HUDEP-2 (cell line): ENCODE measurements around the gene BTBD9.

ENCODE experiments used
- DNase-seq, 76 experiments: peaks; one replicate each; lab custom pipeline; 2025; ENCODE audit not compliant: unreplicated experiment in 76 of 76; lab: John Stamatoyannopoulos, UW

Gene BTBD9

DNA sequence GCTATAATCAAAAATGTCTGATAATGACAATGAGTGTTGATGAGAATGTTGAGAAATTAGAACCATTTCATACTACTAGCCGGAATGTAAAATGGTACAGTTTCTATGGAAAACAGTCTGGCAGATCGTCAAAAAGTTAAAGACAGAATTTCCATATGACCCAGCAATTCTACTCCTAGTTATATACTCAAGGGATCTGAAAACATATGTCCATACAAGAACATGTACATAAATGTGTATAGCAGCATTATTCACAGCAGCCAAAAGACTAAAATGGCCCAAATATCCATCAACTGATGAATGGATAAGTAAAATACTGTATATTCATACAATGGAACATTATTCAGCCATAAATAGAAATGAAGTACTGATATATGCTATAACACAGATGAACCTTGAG lies 236.2 kb downstream of the BTBD9 start:
- no peak for DNase-seq

DNA sequence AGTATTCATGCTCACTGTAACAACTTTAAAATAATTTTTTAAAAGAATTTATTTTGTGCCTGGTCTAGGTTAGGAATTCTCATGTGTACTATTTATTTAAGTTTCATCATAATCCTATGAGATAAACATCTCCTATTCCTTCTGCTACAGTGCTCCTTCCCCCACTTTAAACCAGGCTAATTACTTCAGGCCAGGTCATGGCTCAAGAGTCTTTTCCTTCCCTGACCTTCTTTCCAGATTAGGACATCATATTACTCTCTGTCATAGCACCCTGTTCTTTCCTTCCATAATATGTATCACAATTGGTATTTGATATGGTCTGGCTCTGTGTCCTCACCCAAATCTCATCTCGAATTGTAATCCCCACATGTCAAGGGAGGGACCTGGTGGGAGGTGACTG lies 239.0 kb downstream of the BTBD9 start:
- DNase-seq, result no peak

DNA sequence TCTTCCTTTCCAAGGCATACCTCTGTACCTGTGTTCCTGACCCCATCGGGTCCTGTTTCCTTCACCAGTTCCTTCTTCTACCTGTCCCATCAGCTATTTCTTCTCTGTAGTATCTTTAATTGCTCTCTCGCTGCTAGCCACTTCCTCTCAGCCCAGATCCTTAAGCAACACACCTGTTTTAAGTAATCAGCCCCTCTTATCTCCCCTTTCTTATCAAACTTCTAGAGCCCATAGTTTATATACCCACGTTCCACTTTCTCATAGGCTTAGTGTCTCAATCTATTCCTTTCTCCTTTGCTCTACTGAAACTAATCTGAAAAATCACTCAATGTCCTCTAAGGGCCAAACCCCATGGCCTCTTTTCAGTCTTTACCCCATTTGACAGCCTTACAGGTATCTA lies 239.6 kb downstream of the BTBD9 start:
- no peak for DNase-seq

DNA sequence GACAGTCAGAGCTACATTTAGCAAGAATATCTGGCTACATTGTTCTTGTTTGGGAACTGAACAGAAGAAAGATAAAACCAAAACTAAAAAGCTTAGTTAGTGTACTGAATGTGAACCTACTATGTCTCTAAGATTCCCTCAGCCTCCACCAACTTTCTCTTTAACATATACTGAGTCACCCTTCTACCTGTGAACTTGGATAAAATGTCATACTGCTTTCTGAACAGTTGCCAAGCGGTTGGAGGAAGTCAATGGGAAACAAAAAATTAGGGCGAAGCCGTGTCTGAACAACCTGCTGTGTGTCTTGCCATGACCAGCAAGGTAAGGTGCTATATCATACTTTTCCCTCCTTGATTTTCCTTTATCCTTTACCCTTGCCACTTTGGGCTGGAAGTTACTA lies 243.5 kb downstream of the BTBD9 start:
- DNase-seq, result no peak

DNA sequence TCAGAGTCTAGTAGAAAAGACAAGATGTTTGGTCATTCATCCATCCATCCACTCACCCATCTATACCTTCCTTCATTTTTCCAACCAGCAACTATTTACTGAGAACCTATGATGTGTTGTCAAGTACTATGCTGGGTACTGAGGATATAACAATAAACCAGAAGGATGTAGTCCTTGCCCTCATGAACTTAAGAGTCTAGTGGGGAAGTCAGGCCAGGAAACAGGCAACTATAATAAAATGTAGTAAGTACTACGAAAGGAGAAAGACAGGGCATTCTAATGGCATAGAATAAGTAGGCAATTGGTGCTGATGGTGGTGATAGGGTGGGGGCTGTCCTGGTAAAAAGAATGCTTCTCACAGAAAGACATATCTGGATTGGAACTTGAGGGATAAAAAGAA lies 245.7 kb downstream of the BTBD9 start:
- DNase-seq, result no peak

DNA sequence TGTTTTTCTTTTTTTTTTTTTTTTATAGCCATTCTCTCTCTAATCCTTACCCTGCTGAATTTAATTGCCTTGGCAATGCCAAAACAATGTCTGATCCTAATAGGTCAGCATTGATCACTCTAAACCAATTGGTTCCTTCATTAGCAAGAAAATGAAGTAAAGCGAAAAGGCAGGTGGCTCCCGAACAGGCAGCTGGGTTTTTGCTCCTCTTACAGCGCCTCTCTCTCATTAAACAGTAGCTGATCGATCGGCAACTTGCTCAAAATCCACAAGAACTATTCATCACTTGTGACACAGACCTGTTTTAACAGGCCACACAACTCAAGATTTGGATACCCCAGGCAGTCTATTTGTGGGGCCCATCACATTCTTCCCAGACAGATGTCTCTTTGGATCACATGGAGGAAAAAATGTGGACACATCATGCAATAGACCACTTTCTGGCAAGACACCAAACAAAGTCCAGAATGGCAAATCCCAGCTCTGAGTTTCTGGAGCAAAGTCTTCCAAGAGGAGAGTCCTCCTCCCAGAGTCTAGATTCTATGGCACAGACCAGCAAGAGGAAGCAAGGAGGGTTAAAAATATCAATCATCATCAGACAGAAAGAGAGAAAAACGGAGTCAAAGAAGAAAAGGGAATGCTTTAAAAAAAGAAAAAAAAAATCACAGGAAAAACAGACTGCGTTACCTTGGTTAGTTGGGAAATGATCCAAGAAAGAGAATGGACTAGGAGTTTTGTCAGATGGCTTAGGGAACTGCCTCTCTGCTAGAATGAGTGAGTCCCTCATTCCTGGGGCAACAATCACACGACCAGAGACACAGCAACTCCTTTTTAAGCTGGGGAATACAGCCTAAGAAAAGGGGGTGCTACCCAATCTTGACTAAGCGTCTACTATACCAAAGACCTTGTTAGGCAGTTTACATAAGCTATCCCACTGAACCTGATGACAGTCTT lies 247.8 kb downstream of the BTBD9 start:
- no peak for DNase-seq

DNA sequence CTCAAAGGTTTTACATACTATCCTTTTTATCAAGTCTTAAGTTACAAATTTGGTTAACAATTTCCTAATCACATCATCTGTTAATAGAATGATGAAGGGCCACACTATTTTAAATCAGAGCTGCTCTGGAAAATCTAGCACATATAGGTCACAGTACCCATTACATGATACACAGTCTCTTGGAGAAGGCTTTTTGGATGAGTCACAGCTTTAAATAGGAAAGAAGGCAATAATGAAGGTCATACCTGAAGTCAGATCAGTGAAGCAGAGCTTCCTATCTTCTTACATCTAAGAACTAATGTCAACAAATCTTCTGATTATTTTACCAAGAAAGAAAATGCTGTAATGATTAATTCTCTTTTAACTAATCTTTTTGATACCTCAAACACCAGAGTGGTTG lies 248.5 kb downstream of the BTBD9 start:
- DNase-seq, result no peak

DNA sequence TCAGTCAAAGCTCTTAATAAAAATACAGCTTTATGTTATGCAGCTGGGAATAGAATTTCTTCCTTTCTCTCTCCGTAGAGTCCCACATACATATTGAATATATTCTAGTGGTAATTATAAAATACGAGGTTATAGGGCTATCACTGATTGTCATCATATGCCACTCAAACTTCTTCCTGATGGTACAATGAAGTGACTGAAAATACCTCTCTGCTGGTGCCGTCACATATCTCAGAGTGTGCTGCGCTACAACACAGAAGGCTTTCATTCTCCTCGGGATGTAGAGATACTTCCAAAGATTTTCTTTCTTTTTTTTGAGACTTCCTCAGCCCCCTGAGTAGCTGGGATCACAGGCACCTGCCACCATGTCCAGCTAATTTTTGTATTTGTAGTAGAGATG lies 249.9 kb downstream of the BTBD9 start:
- DNase-seq, result no peak

DNA sequence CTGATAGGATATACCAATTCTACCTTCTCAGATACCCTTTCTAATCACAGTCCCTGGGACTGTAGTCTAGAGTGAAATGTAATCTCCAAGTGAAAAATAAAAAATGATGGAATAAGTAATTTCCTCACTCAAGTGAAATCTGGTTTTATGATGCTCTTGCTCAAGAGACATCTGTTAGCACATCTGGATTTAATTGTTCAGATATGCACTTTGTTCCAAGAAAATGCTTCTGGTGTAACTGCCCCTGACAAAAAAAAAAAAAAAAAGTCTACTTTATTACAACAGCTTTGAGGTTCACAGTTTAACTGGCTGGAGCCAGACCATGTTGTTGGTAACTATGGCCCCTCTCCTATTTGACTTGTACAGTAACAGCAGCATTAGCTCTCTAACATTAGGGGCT lies 251.8 kb downstream of the BTBD9 start:
- no peak for DNase-seq

DNA sequence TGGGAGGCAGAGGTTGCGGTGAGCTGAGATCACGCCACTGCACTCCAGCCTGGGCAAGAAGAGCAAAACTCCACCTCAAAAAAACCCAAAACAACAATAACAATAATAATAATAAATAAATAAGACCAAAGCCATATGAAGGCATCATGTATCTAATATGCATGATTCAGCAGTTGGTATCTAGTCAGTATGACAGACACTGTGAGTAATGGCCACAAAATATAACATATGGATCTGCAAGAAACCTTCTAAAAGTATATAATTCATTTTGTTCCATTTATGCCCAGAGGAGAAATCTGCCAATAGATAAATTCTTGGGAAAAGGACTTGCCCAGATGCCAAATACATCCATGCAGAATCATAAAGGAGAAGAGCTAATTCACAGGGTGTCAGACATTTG lies 252.3 kb downstream of the BTBD9 start:
- DNase-seq, result no peak

DNA sequence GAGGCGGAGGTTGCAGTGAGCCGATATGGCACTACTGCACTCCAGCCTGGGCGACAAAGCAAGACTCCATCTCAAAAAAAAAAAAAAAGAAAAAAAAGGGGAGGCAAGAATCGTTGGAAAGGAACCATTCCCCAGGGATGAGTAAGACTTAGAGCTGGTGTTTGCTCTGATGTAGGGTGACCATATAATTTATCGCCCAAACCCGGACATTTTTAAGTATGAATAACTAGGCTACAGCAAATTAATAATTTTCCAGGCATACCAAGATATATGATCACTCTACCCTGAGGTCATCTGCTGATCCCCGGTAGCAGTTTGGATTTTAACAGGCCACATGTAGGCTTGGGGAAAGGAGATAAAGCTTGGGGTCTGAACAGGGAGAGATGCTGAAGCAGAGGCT lies 260.9 kb downstream of the BTBD9 start:
- DNase-seq, result no peak

DNA sequence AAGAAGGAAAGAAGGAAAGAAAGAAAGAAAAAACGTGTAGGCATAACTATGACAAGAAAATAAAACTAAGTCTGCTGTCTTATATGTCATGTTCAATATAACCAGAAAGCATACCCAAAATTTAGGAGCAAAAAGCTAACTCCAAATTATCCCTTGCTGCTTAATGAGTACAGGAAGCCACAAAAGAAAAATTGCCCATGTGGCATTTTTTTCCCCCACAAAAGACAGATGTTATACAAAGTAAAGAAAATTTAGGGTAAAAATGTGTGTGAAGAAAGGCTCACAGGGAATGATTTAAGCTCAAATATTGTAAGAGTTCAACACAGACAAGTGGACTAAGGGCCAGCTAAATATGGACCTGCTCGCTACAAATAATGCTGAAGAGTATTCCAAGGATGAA lies 263.8 kb downstream of the BTBD9 start:
- DNase-seq, result no peak

DNA sequence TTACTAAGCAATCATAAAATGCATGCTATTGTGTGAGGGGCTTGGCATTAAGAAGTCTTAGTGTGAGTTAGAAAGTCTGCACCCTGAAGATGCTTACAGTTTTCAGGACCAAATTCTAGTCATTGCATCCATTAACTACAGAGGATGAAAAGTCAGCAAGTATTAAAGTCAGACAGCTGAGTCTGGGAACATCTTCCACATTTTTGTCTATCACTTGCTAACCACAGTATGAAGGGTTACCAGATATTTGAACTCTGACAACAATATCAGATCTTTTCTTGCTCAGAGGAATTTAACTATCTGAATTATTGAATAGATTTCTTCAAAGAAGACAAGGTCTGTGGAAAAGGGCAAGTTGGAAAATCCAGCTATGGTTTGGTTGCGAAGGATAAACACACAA lies 264.4 kb downstream of the BTBD9 start:
- DNase-seq, result no peak

DNA sequence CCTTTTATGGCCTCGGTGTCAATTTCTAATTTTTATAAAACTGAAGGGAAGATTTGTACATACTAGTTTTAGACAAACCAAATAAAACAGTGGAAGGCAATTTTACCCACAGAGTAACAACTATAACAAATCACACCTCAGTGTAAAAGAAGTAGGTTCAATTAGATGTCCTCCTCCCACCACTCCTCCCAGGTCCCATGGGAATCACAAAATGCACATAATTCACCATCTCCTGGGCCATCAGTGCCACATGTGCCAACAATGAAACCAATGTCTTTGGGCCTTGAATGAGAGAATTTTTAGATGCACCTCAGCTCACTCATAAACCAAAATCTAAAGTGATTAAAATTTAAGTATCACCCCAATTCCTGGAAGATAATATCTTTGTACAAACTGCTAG lies 267.8 kb downstream of the BTBD9 start:
- DNase-seq, result no peak

DNA sequence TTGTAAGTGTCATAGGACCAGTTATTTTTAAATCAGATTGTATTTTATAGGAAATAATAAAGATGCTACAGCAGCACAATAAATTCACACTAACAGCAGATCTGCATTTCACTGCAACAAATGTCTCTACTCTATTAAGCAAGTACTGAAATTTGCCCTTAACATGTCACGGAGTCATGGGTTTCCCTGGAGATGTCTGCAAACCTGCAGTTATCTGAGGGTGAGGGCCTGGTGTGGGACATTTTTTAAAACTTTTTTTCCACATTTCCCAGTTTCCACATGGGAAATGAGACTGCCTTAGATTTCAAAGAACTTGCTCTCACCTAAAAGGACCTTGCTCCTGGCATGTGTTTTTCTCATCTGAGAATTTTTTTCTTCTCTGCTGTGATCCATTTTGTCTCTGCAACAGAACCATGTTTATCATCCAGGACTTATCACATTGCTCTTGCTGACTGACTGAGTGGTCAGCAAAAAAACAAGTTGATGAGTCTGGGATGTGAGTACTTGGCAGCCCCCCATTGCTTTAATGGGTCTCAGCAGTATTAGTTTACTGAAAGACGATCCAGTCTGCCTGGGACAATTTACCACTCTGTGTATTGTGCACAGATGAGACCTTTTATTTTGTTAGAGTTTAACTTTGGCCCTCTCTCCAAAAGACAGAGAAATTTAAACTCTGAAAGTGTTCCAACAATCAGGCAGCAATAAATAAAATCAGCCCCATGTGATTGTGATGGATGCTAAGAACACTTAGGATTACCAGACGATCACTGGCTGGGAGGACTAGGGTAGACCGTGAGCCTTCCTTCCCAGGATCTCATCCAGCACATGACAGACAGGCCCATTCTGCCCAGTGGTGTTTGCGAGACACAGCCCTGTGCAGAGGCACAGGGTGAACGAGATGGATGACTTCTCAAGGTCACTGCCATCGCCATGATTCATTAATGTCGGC lies 268.8 kb downstream of the BTBD9 start:
- DNase-seq, result no peak

DNA sequence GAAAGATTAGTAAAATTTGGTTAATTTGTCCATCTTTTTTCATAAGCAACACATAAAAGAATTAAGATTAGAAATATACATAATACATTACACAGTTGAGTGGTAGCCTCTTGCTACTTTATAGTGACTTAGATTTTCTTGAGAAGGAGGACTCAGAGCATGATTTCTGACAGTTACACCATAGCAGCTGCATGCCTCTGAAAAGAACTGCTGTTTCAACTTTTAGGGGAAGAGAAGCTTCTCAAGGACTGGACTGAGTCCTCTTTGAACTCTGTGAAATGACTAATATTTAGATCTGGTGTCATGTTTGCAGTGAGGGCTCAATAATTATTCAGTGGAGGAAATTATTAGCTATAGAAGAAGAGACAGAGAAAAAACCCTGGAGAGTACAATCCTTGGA lies 272.5 kb downstream of the BTBD9 start:
- no peak for DNase-seq

DNA sequence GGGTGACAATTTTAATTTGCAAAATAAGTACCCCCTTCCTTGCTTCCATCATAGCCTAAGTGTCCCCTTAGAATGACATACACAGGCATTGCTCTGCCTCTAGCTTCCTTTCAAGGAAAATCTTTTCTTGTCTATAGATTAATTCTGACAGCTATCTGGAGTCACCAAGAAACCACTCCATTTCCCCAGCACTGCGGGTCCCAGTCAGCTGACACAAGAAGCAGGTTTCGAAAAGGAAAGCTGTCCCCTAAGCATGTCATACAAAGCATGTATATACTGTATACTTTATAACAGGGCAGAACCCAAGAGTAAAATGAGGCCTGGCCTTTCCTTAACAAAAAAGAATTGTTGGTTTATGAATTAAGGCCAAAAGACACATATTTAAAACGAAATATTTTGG lies 273.5 kb downstream of the BTBD9 start:
- no peak for DNase-seq

DNA sequence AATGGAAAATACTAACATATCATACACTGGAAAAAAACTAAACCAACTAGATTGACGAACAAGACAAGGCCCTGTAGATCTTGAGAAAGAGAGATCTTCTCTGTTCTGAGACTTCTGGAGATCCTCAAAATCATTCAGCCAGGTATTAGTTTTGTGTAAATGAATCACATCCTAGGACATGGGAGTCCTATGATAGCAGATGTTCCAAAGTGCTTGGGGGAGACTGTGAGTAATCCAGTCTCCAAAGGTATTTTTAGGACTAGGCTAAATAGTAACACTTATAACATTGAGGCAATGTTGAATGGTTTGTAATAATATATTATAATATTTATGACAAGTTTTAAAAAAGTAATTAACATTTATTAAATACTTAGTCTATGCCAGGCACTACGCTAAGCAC lies 275.0 kb downstream of the BTBD9 start:
- no peak for DNase-seq

DNA sequence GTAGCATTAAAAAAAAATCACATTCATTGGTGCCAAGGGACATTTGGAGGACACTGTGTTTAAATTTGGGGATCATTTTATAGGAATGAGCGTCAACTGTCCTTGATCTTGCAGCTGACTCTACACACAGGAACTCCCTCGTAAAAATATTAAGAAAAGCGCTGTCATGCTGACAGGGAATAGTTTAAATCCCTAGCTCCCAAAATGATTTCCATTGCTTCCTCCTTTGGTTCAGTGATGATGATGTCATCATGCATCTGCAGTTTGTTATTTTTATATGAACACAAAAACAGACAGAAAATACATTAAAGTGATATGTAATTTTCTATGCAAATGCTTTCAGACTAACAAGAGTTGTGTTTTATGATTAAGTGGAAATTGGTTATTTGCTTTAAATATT lies 275.6 kb downstream of the BTBD9 start:
- DNase-seq, result no peak

DNA sequence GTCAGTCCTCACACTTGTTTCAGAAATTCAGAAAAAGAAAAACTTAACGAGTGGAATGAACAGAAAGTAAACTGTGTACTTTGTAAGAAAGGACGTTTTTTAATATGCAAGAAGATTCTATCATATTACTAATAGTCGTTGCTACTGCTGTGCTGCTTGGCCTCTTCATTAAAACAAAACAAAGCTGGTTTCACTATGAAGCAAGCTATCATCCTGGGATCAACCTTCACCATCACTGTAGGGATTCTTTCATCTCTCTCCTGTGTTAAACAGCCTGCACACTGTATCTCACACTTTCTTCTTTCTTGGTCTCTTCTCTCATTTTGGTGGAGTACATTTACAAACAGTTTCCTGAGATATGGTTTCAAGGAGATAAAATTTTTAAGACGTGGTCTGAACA lies 284.2 kb downstream of the BTBD9 start:
- DNase-seq, result no peak

DNA sequence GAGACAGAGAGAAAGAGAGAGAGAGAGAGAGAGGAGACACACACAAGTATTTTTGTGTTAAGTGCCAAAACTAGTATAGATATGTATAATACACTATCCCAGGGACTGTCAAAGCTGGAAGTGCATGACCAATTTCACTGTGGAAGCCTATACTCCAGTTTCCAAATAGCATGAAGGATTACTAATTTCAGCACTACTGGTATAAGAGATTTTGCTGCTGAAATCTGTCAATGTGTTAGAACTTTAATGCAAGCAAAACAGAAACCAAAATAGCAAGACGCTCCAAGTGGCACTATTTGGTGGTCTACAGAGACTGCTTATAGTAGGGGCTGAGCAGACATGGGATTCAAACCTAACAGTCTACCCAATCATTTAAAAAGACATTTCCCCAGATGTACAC lies 284.8 kb downstream of the BTBD9 start:
- no peak for DNase-seq

DNA sequence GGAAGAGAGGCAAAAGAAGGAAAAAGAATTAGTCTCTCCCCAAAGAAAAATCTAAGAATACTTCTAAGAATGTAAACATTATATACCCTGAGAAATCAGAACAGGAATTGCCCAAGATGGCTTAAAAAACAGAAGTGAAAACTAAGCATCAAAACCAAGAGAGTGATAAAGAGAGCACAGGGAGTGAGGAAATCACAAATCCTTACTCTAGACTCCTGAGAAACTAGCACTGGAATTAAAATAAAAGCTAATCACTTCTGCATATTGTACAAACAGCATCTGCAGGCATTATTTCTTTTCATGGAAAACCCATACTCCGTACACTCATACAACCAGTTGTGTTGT lies 285.7 kb downstream of the BTBD9 start:
- DNase-seq, result no peak
